Caco-2 (cell line): ENCODE results near the gene QSOX2. TPM values are rescaled to one million over a fixed set of nuclear protein-coding genes. Genes with fewer than 3 reads are reported as not detected.

Source experiments
- BruUV-seq: library from RNA; stranded (reverse); fragments of 400-500 nt; replicated peaks from 2 replicates; lab custom pipeline; 2021; lab: Mats Ljungman, UMichigan
- CTCF ChIA-PET: fragments of 300-600 bp; sonication (Branson Sonifier 250); formaldehyde crosslinking; loops from one replicate; lab custom pipeline; 2022; ENCODE audit warnings: antibody characterized with exemption; lab: Charles Lee
- POLR2A ChIA-PET: fragments of 300-600 bp; sonication (Branson Sonifier 250); formaldehyde crosslinking; loops from one replicate; lab custom pipeline; 2022; ENCODE audit warnings: antibody characterized with exemption; lab: Charles Lee
- DNase-seq, 2 experiments: peaks; one replicate each; pipeline versions ENCODE4 v3.0.0 to v3.0.0-alpha.2; 2020 to 2022
- H3K27me3 ChIP-seq: replicated peaks from 2 replicates; pipeline ENCODE4 v1.6.0; 2011; ENCODE audit warnings: low read length; ENCODE audit not compliant: control insufficient read depth, insufficient read depth
- H3K36me3 ChIP-seq: 2 replicates; pipeline ENCODE4 v1.5.1; 2011; ENCODE audit warnings: low read length; ENCODE audit not compliant: control insufficient read depth, insufficient read depth
- H3K4me1 ChIP-seq: fragments of 250-450 bp; sonication (Bioruptor Pico); 2 replicates; pipeline ENCODE4 v1.5.1; 2020; ENCODE audit warnings: mild to moderate bottlenecking
- H3K4me3 ChIP-seq: 2 replicates; pipeline ENCODE4 v1.5.1; 2011; ENCODE audit warnings: low read depth, mild to moderate bottlenecking, control low read depth, low read length
- H3K9me3 ChIP-seq: fragments of 250-450 bp; sonication (Bioruptor Pico); 2 replicates; pipeline ENCODE4 v1.5.1; 2020; ENCODE audit warnings: mild to moderate bottlenecking, moderate library complexity
- H3K27ac Mint-ChIP-seq: one replicate; pipeline ENCODE4 v1.8.0; 2022; ENCODE audit warnings: mixed read lengths; ENCODE audit not compliant: unreplicated experiment
- H3K27me3 Mint-ChIP-seq: one replicate; pipeline ENCODE4 v1.8.0; 2022; ENCODE audit warnings: mixed read lengths; ENCODE audit not compliant: insufficient read depth, unreplicated experiment
- H3K36me3 Mint-ChIP-seq: one replicate; pipeline ENCODE4 v1.8.0; 2022; ENCODE audit warnings: mild to moderate bottlenecking, mixed read lengths; ENCODE audit not compliant: insufficient read depth, unreplicated experiment
- H3K4me1 Mint-ChIP-seq: one replicate; pipeline ENCODE4 v1.8.0; 2022; ENCODE audit warnings: low read depth, mixed read lengths; ENCODE audit not compliant: unreplicated experiment
- H3K4me3 Mint-ChIP-seq: one replicate; pipeline ENCODE4 v1.8.0; 2022; ENCODE audit warnings: mild to moderate bottlenecking, moderate library complexity, mixed read lengths; ENCODE audit not compliant: unreplicated experiment
- H3K9me3 Mint-ChIP-seq: one replicate; pipeline ENCODE4 v1.8.0; 2022; ENCODE audit warnings: mixed read lengths; ENCODE audit not compliant: unreplicated experiment
- intact Hi-C: fragments of 100-400 bp; cut with micrococcal nuclease; formaldehyde crosslinking; loops from one replicate; pipeline ENCODE4 v1.10.0; 2022; ENCODE audit not compliant: unreplicated experiment
- total RNA-seq: library from RNA; stranded (reverse); gene quantifications from 2 replicates; pipeline ENCODE4 v1.2.3, GENCODE V29; 2022
- TF ChIP-seq, protein P1 (sequence below), 2 experiments: fragments of 200-600 bp in 1 of 2; IDR thresholded peaks; 1 replicate in 1 of 2; 2 replicates in 1 of 2; pipeline versions ENCODE4 v1.5.1 to v1.8.0; 2011 to 2022; ENCODE audit warnings: antibody characterized with exemption in 1 of 2, control low read depth in 1 of 2, inconsistent platforms in 1 of 2, low read depth in 1 of 2, low read length in 1 of 2, mild to moderate bottlenecking in 1 of 2, moderate library complexity in 1 of 2; ENCODE audit not compliant: insufficient read depth in 1 of 2, severe bottlenecking in 1 of 2, unreplicated experiment in 1 of 2

Gene QSOX2
- total RNA-seq, 1 experiment from 2014 or later, result 29.6 TPM

DNA sequence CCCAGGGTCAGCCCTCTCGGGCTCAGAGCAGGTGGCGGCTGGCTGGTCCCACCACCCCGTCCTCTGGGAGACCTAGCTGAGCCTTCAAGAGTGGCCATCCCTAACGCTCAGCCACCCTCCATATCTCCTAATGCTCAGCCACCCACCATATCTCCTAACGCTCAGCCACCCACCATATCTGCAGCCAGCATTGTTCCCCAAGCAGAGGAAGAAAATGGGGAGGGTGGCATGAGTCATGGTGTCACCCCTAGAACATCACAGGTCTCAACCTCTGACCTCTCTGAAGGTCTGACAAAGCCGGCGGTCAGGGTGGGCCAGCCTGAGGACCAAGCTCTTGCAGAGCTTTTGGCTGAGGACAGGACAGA is 55.4 kb downstream of the QSOX2 start:
- Histone ChIP-seq H3K9me3 (no peaks in the 10 kb centered on the region), H3K4me3 (no peak overlapping the region), H3K36me3 (no peaks in the 10 kb centered on the region), H3K27me3 (no peaks in the 10 kb centered on the region), H3K4me1 (no peaks in the 10 kb centered on the region; the same call in 1 of the 2 replicates)
- intact Hi-C loops, result no loop called here
- TF ChIP-seq, protein P1, sequence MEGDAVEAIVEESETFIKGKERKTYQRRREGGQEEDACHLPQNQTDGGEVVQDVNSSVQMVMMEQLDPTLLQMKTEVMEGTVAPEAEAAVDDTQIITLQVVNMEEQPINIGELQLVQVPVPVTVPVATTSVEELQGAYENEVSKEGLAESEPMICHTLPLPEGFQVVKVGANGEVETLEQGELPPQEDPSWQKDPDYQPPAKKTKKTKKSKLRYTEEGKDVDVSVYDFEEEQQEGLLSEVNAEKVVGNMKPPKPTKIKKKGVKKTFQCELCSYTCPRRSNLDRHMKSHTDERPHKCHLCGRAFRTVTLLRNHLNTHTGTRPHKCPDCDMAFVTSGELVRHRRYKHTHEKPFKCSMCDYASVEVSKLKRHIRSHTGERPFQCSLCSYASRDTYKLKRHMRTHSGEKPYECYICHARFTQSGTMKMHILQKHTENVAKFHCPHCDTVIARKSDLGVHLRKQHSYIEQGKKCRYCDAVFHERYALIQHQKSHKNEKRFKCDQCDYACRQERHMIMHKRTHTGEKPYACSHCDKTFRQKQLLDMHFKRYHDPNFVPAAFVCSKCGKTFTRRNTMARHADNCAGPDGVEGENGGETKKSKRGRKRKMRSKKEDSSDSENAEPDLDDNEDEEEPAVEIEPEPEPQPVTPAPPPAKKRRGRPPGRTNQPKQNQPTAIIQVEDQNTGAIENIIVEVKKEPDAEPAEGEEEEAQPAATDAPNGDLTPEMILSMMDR (IDR thresholded peaks at IDR 0.05; ENCODE audit: insufficient read depth in 1 of 2, low read depth in 1 of 2, low read length in 1 of 2, severe bottlenecking in 1 of 2, unreplicated experiment in 1 of 2), result no peak
- POLR2A ChIA-PET, result no interaction called here
- Mint-ChIP-seq H3K4me3 (no peak overlapping the region), H3K27me3 (no peaks in the 10 kb centered on the region), H3K36me3 (no peaks in the 10 kb centered on the region), H3K4me1 (no peaks in the 10 kb centered on the region), H3K27ac (no peak overlapping the region), H3K9me3 (no peaks in the 10 kb centered on the region)
- CTCF ChIA-PET, result no interaction called here
- no peak for DNase-seq
- no TSS peak for BruUV-seq

DNA sequence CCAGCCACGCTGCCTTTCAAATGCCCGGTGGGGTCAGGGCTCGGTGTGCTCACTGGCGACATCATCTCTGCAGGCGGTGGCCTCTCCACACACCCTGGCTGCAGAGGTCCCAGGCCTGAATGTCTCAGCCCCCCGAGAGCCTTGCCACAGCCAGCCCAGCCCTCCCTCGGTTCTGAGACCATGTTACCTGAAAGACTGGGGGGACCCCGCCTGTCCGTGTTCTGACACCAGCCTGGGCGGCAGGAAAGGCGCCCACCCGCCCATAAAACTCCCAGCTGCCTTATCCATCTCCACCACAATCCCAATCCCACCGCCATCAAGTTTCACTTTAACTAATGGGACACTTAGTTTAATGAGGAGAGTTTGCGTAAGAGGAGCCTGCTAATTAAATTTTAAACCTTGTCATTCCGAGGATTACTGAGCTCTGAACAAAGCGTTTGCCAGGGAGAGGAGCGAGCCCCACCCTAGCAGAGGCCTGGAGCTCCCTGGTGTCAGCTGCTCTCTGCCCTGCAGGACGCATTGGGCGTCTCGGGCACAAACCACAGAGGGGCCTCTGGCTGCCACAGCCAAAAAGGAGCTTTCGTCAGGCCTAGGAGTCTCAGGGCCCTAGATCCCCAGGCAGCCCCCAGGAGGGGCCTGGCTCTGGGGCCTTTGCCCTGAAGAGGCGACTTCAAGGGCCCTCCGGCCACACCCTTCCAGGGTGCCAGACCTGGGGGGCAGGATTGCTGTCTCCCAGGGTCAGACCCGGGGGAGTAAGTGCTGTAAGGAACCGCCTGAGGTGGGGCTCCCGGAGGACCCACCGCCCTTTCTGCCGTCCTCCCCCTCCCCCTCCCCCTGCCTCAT is 56.0 kb downstream of the QSOX2 start:
- Mint-ChIP-seq H3K9me3 (no peaks in the 10 kb centered on the region), H3K27ac (no peak overlapping the region), H3K4me1 (no peaks in the 10 kb centered on the region), H3K36me3 (no peaks in the 10 kb centered on the region), H3K4me3 (no peak overlapping the region), H3K27me3 (no peaks in the 10 kb centered on the region)
- Histone ChIP-seq H3K4me3 (no peak overlapping the region), H3K4me1 (no peaks in the 10 kb centered on the region; the same call in 1 of the 2 replicates), H3K36me3 (no peaks in the 10 kb centered on the region), H3K27me3 (no peaks in the 10 kb centered on the region), H3K9me3 (no peaks in the 10 kb centered on the region)
- CTCF ChIA-PET, result no interaction called here
- POLR2A ChIA-PET, result no interaction called here
- intact Hi-C loops, result no loop called here
- no peak for DNase-seq
- BruUV-seq, result no TSS peak
- TF ChIP-seq, protein P1 (IDR thresholded peaks at IDR 0.05; ENCODE audit: insufficient read depth in 1 of 2, low read depth in 1 of 2, low read length in 1 of 2, severe bottlenecking in 1 of 2, unreplicated experiment in 1 of 2), result no peak

DNA sequence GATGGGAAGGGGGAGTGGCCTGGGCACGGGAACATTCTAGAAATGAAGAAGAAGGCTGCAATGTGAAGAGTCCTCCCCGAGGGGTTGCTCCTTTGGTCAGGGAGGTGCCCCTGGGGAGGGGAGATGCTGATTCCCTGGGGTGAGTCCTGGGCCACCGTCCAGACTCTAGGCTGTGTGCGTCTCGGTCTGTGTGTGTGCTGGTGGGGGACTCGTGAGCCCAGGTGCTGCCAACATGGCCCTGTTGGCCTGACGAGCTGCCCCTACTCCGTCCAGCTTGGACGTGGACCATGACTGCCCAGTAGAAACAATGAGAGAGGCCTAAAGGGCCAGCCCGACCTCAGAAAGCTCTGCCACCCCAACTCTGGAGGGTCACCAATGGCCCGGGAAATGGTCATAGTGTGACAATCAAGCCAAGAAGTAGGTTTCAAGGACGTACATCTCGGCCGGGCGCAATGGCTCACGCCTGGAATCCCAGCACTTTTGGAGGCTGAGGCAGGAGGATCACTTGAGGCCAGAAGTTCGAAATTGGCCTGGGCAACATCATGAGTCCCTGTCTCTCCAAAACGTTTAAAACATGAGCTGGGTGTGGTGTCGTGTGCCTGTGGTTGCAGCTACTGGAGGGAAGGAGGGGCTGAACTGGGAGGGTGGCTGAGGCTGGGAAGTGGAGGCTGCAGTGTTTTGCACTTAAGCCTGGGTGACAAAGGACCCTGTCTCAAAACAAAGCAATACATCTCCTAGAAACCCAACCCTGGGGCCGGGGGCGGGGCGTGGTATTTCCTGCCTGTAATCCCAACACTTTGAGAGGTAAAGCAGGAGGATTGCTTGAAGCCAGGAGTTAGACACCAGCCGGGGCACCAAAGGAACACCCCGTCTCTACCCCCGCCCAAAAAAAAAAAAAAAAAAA is 57.7 kb downstream of the QSOX2 start:
- H3K36me3 ChIP-seq, result no peaks in the 10 kb centered on the region
- Mint-ChIP-seq H3K4me1 (no peaks in the 10 kb centered on the region), H3K36me3 (no peaks in the 10 kb centered on the region), H3K27ac (no peak overlapping the region), H3K9me3 (no peaks in the 10 kb centered on the region), H3K4me3 (no peak overlapping the region), H3K27me3 (no peaks in the 10 kb centered on the region)
- ChIA-PET CTCF (no interaction called here), POLR2A (no interaction called here)
- intact Hi-C loops, result no loop called here
- H3K27me3 ChIP-seq, result no peaks in the 10 kb centered on the region
- H3K4me1 ChIP-seq, result no peaks in the 10 kb centered on the region; the same call in 1 of the 2 replicates
- no peaks in the 10 kb centered on the region for H3K9me3 ChIP-seq
- BruUV-seq, result no TSS peak
- TF ChIP-seq, protein P1 (IDR thresholded peaks at IDR 0.05; ENCODE audit: insufficient read depth in 1 of 2, low read depth in 1 of 2, low read length in 1 of 2, severe bottlenecking in 1 of 2, unreplicated experiment in 1 of 2), result no peak
- no peak for DNase-seq
- H3K4me3 ChIP-seq, result no peak overlapping the region
